22Rv1 (cell line): ENCODE measurements around the gene IL1RL1.

Experiments
- CTCF ChIP-seq: fragments of 450-650 bp; IDR thresholded peaks from 2 replicates; pipeline ENCODE4 v1.5.1; 2017; ENCODE audit warnings: mild to moderate bottlenecking
- ZFX ChIP-seq: fragments of 450-650 bp; IDR thresholded peaks from 2 replicates; pipeline ENCODE4 v1.6.1; 2017; ENCODE audit warnings: antibody characterized with exemption, borderline replicate concordance

- no peak for TF ChIP-seq CTCF
- TF ChIP-seq ZFX: no peak
Observed at GRCh38 chr2:102313950-102314349, 2.6 kb downstream of the IL1RL1 start.
